Measurements from ENCODE around the gene MX1.

The MX1 gene

GRCh38 chr21:41460578-41461527 is 34.8 kb downstream of the MX1 start:
- peak; percentile 23 to 32 for DNase-seq (ENCODE audit: low read depth in 2 of 2)

- no peak for DNase-seq (ENCODE audit: low read depth in 2 of 2)
These were observed 39.2 kb downstream of the MX1 start for GRCh38 chr21:41465176-41465781.

DNA sequence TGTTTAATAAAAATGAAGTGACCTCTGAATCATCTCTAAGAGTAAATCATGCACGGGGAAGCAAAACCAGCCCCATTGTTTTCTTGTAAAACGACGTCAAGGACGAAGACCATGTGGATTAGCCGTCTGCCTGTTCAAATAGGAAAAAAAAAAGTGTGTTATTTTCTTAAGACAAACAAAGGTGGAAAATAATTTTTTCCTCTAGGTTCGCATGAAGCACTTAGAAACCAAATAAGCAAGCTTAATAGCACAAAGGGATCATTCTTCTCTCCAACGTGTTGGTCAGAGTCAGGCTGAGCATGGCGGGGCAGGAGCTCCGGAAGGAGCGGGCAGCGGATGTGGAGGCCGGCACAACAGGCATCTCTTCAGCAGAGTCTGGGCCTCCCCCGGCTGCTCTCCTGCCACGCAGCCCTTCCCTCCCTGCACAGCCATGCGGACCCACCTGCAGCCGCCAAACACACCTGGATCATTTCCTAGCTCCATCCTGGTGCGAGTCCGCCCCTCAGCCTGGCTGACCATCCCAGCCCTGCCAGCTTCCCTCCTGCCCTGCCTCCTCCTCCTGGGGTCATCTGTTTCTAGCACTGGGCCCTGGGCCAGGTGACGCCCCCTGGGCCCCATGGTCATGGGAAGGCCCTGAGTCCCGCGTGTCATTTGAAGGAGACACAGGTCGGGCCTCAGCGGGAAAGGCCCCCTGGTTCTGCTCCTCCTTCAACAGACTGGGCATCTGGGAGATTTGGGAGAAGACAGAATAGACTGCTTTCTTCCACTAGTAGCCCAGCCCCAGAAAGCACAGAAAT is 40.2 kb downstream of the MX1 start:
- no peak for DNase-seq (ENCODE audit: low read depth in 2 of 2)

DNA sequence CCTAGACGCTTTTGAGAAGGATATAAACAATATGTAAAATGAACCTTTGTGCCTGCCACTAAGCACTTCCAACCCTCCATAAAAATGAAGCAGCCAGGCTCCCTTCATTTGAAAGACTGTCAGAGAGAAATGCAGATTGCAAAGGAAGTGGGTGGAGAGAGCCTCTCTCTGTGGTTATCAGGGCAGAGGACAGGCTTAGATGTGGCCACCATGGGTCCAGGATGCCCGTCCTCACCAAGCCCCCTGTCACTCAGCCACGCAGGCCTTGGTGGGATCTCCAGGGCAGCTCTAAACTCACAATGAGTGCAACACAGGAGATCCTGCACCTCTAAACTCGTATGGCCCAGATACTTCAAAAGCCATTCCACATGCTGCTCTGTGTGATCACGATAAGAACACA is 44.0 kb downstream of the MX1 start:
- DNase-seq (ENCODE audit: low read depth in 2 of 2) = no peak

- no peak for DNase-seq (ENCODE audit: low read depth in 2 of 2)
These were observed 46.9 kb downstream of the MX1 start for GRCh38 chr21:41472753-41473548.

DNA sequence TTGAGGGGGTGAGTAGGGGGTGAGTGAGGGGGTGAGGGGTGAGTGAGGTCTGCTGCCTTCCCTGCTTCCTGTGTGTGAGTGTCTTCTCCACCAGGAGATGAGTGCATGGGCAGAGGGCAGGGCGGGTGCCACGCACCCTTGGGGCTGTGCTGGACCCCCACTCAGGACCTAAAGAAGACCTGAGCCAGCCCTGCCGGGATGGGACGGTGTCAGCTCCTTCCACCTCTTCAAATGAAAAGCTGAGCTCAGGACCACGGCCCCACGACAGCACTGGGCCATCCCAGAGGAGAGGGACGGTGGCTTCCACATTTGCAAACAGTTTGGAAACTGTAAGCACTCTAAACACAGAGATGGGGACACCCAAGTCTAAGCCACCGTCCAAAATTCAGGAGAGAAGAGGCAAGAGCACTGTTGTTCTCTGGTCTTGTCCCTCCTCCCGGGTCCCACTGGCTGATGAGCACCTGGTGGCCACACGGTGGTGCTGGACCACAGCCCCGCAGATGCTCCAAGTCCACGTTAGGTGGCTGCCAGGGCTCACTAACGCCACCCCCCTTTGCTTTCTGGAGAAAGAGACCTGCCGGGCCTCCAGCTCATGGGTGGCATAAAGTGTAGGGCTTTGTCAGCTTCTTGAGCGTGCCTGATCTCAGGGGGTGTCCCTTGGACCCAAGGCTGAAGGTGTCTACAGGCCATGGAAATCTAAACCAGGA is 49.8 kb downstream of the MX1 start:
- no peak for DNase-seq (ENCODE audit: low read depth in 2 of 2)

GRCh38 chr21:41477641-41478318 is 51.7 kb downstream of the MX1 start:
- no peak for DNase-seq (ENCODE audit: low read depth in 2 of 2)

DNA sequence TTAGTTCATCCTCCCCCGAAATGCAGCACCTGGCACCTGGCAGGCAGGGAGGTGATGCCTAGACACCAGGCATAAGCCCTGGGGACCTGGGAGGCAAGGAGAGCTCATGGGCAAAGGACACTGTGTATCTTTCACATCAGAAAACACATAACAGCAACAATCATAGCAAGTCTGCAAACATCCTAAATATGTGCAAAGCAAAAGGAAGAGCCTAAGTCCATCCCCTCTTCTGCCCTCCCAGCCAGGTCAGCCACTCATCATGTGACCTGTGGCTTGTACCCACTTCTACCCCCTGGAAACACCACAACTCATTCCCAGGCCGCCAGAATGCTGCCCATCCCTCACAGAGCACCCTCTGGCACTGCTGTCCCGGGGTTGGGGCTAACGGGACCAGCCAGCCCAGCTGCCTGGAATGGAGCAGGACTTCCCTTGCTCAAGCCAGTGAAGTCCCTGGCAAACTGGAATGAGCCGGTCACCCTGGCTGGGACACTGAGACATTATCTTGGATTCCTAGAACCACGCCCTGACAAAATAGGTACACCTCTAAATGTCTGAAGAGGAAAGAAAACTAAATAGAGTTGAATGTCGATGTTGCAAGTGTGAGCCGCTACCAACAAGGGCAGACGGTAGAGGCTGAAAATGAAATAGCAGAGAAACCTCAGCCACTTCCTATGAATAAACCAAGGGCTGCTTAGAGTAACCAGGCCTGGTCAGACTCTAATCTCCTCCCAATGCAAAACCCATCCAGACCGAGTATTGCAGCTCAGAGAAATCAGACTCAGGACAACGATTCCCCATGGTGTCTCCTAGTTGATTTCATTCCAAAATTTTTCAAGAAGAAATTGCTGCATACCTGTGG is 52.5 kb downstream of the MX1 start:
- no peak for DNase-seq (ENCODE audit: low read depth in 2 of 2)

DNA sequence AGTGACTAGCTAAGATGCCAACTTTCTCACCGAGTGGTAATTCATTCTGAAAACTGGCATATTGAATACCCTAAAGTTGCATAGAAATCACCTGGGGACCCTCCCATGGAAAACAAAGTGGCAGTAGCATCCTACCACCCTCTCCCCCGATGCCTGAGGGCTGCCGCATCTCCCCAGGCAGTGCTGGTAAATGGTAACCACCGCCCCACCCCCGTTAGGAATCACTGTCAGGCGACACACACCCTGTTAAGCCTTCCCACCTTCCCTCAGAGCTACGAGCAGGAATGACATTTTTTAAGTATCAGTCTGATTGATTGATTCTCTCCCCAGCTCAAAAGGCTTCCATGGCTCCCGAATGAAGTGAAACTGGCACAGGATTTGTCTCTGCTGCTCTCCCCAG is 53.6 kb downstream of the MX1 start:
- no peak for DNase-seq (ENCODE audit: low read depth in 2 of 2)

DNA sequence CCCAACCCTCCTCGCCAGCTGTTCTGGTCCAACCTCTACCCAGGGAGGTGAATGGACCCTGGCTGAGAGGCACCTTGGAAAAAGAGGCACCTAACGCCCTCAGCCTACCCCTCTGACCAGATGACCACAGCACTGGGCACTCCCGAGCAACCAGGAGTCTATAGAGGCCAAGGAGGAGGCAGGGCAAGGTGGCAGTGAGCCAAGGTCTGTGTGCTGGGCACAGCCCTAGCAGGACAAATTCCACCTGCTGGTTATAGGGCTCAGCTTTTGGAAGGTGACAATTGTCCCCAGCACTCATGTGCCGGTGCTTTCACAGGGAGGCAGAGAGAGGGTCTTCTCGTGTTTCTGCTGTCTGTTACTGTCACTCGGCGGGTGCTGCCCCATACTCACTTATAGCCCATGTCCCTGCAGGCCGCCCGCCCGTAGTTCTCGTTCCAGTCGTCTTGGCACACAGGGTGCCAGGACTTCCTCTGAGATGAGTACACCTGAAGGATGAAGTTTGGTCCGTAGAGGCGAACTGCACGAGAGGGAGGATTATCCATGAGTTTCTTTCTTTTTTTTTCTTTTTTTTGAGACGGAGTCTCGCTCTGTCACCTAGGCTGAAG is 54.1 kb downstream of the MX1 start:
- no peak for DNase-seq (ENCODE audit: low read depth in 2 of 2)

GRCh38 chr21:41481191-41481590 is 55.2 kb downstream of the MX1 start:
- peak; percentile 61 to 65 for DNase-seq (ENCODE audit: low read depth in 2 of 2)

DNA sequence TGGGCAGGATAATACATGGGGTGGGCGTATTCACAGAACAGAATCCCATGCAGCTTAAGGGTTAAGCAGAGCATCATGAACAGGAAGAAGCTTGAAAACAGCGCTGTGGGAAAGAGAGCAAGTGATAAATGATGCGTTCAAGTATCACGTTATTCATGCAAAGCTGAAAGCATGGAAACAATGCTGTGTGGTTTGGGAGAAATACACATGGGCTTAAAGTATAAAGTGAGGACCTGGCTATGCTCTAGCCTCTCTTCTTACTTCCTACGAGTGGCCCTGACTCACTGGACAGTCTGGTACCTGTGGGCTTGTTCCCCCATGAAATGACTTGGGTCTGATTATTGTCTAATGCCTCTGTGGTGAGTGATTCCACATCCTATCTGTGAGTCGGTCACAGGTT is 56.3 kb downstream of the MX1 start:
- peak in 1 of 2 experiments; percentile 37 for DNase-seq (ENCODE audit: low read depth in 2 of 2)

DNA sequence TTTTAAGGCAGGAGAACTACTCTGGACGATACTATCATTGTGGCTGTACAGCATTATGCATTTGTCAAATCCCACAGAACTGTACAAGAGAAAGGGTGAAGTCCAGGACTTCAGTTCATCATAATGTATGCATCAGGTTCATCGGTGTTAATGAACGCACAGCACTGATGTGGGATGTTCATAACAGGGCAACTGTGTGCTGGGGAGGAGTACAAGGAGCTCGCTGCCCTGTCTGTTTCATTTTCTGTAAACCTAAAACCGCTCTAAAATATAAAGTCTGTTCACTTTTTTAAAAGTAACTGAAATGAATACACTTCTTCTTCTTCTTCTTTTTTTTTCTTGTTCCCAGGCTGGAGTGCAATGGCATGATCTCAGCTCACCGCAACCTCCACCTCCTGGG is 56.9 kb downstream of the MX1 start:
- DNase-seq (ENCODE audit: low read depth in 2 of 2) = no peak

- no peak for DNase-seq (ENCODE audit: low read depth in 2 of 2)
These were observed 57.4 kb downstream of the MX1 start for GRCh38 chr21:41483415-41483814.

GRCh38 chr21:41483973-41484372 is 57.9 kb downstream of the MX1 start:
- DNase-seq (ENCODE audit: low read depth in 2 of 2) = no peak

DNA sequence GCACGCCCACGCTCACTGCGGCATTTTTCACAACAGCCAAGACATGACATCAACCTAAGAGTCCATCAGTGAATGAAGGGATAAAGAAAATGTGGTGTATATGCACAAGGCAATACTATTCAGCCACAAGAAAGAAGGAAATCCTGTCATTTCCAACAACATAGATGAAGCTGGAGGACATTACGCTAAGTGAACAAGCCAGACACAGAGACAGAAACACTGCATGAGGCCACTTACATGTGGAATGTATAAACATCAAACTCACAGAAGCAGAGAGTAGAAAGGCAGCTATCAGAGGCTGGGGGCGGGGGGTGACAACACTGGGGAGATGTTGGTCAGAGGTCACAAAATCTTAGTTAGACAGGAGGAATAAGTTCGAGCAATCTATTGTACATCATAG is 61.0 kb downstream of the MX1 start:
- DNase-seq (ENCODE audit: low read depth in 2 of 2) = no peak

DNA sequence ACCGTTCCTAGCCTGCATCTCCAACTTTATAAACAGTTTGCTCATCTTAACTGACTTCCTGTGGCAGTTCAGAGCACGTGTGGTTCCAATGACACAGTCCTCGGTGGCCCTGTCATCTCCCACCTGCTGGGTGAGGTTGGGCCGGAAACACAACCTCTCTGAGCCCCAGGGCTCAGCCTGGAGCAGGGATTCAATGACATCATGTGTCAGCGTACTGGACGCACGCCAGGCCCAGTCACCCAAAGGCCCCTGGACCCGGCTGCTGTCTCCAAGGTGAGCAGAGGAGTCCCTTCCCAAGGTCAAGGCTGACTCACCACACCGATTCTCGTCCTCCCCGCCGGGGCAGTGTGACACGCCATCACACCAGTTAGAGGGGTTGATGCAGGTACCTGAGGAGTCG is 62.0 kb downstream of the MX1 start:
- no peak for DNase-seq (ENCODE audit: low read depth in 2 of 2)

- no peak for DNase-seq (ENCODE audit: low read depth in 2 of 2)
These were observed 63.3 kb downstream of the MX1 start for GRCh38 chr21:41489329-41489728.

DNA sequence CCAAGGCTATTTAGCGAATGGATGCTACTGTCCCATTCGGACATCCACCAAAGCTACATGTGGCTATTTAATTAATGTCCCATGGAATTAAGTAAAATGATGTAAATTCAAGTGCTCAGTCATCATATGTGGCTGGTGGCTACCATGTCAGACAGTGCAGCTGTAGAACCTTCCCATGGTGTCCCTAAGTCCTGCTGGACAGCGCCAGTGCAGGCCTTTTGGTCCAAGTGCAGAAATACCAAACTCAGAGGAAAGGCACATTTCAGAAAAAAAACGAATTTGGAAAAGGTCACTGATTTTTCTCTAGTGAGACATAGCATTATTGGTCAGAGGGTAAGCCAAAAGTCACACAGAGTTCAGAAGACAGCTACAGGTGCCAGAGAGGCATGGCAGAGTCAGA is 64.3 kb downstream of the MX1 start:
- DNase-seq (ENCODE audit: low read depth in 2 of 2) = no peak

All from fibroblast of skin of left biceps (primary cell).